Subcutaneous abdominal adipose tissue (tissue), 5 donors: Measurements from ENCODE around the gene TRIM2.

ENCODE experiments used
- H3K27ac ChIP-seq: one replicate; pipeline ENCODE4 v1.7.0; 2013; ENCODE audit warnings: low read depth, mild to moderate bottlenecking, inconsistent platforms, low read length, moderate library complexity
- H3K27me3 ChIP-seq, 5 donors: one replicate each; pipeline ENCODE4 v1.7.0; 2013; ENCODE audit warnings: low read length in 5 of 5, inconsistent platforms in 1 of 5; ENCODE audit not compliant: control insufficient read depth in 5 of 5, insufficient read depth in 4 of 5
- H3K36me3 ChIP-seq, 5 donors: one replicate each; pipeline ENCODE4 v1.7.0; 2013; ENCODE audit warnings: low read length in 5 of 5; ENCODE audit not compliant: control insufficient read depth in 5 of 5, insufficient read depth in 5 of 5
- H3K4me1 ChIP-seq, 5 donors: one replicate each; pipeline ENCODE4 v1.7.0; 2013; ENCODE audit warnings: low read length in 5 of 5, mild to moderate bottlenecking in 3 of 5, moderate library complexity in 1 of 5; ENCODE audit not compliant: control insufficient read depth in 5 of 5, insufficient read depth in 5 of 5
- H3K4me3 ChIP-seq, 5 donors: one replicate each; pipeline ENCODE4 v1.7.0; 2013; ENCODE audit warnings: low read length in 5 of 5, low read depth in 1 of 5
- H3K9ac ChIP-seq, 5 donors: one replicate each; pipeline ENCODE4 v1.7.0; 2013; ENCODE audit warnings: low read length in 5 of 5, mild to moderate bottlenecking in 4 of 5, moderate library complexity in 3 of 5
- H3K9me3 ChIP-seq, 5 donors: one replicate each; pipeline ENCODE4 v1.7.0; 2013; ENCODE audit warnings: low read length in 5 of 5; ENCODE audit not compliant: control insufficient read depth in 5 of 5
- donor health status: healthy.
- donor health status: healthy.
- donor health status: healthy.
- donor health status: healthy.
- donor health status: healthy.

Gene TRIM2

DNA sequence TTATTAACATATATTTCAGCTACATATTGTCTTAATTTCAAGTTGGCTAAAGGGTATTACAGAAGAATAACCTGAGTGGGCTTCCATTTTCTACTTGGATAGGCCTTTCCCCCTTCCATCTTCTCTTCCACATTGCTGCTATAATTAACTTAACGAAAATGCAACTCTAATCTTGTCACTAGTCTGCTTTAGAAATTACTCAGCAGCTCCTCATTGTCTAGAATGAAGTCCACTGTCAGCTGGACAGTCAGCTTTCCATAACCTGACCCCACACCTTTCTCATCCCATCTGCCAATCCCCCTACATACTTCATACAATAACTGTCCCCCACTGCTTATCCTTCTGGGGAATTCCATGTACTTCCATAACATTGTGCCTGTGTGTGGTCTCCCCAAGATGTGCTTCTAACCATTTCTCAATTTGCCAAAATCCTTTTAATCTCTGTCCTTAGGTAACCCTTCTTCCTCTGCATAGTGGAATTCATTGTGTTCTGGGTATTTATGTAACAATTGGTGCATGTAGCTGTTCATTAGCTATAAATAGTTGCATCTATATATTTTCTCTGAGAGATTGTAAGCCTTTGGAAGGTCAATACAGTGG, 145.1 kb downstream of the TRIM2 start:
- H3K9ac ChIP-seq = no peak overlapping the region
- no peaks in the 10 kb centered on the region for H3K9me3 ChIP-seq
- peaks cover 0 to 3% (median 0%) of the 10 kb centered on the region in 5 donors for H3K27me3 ChIP-seq
- H3K4me1 ChIP-seq = peaks cover 0 to 14% (median 7%) of the 10 kb centered on the region in 5 donors
- H3K27ac ChIP-seq = no peak overlapping the region
- H3K4me3 ChIP-seq = no peak overlapping the region
- no peaks in the 10 kb centered on the region for H3K36me3 ChIP-seq

DNA sequence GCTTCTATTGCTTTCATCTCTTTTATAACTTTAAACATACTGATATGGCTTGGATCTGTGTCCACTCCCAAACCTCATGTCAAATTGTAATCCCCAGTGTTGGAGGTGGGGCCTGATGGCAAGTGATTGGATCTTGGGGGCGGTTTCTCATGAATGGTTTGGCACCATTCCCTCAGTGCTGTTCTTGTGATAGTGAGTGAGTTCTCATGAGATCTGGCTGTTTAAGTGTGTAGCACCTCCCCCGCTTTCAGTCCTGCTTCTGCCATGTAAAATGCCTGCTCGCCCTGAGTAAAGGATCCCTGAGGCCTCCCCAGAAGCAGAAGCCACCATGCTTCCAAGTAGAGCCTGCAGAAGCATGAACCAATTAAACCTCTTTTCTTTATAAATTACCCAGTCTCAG, 157.9 kb downstream of the TRIM2 start:
- Histone ChIP-seq H3K36me3 (no peaks in the 10 kb centered on the region), H3K9me3 (peaks cover 0 to 8% (median 0%) of the 10 kb centered on the region in 5 donors), H3K27me3 (no peaks in the 10 kb centered on the region), H3K4me1 (no peaks in the 10 kb centered on the region), H3K4me3 (no peak overlapping the region), H3K9ac (no peak overlapping the region), H3K27ac (no peak overlapping the region)

DNA sequence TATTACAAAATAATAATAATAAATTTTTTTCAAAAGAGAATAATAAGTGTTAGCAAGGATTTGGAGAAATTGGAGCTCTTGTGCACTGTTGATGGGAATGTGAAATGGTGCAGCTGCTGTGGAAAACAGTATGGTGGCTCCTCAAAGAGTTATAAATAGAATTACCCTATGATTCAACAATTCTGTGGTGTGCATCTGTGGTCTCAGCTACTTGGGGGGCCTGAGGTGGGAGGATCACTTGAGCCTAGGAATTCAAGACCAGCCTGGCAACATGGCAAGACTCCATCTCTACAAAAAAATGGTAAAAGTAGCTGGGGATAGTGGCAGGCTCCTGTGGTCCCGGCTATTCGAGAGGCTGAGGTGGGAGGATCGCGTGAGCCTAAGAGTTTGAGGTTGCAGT, 159.8 kb downstream of the TRIM2 start:
- Histone ChIP-seq H3K36me3 (no peaks in the 10 kb centered on the region), H3K4me3 (no peak overlapping the region), H3K9ac (no peak overlapping the region), H3K9me3 (peaks cover 0 to 8% (median 0%) of the 10 kb centered on the region in 5 donors), H3K27me3 (no peaks in the 10 kb centered on the region), H3K27ac (no peak overlapping the region), H3K4me1 (no peaks in the 10 kb centered on the region)

DNA sequence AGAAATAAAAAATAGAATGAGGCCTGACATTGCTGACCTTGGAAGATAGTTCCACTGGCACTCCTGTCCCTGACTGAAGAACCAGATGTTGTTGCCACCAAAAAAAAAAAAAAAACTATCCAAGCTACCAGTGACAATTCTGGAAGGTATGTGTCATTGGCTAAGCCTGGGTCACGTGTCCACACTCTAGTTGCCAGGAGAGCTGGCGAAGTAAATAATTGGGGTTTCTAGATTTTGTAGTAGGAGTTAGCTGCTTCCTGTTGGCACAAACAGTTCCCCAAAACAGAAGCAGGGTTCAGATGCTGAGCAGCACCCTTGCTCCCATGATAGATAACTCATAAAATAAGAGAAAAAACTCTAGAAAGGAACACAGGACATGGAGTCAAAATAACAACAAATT, 160.8 kb downstream of the TRIM2 start:
- H3K27ac ChIP-seq = no peak overlapping the region
- H3K4me3 ChIP-seq = no peak overlapping the region
- peaks cover 0 to 8% (median 0%) of the 10 kb centered on the region in 5 donors for H3K9me3 ChIP-seq
- no peaks in the 10 kb centered on the region for H3K36me3 ChIP-seq
- no peaks in the 10 kb centered on the region for H3K4me1 ChIP-seq
- H3K27me3 ChIP-seq = no peaks in the 10 kb centered on the region
- H3K9ac ChIP-seq = no peak overlapping the region

DNA sequence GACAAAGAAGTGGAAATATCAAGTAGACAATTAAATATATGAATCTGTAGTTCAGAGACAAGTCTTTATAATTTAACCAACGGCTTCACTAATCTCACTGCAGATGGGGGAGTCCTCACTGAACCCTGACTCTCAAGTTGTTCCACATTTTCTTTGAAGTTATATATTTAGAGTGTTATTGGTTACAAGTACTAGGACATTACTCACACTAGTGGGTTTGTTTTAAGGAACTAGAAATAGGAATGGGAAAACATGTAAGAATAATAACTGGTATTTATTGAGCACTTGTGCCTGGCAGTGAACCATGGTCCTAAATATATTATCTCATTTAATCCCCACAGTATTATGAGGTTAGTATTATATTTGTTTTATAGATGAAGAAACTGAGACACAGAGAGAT, 162.2 kb downstream of the TRIM2 start:
- Histone ChIP-seq H3K36me3 (no peaks in the 10 kb centered on the region), H3K9me3 (peaks cover 0 to 8% (median under 1%) of the 10 kb centered on the region in 5 donors), H3K27me3 (no peaks in the 10 kb centered on the region), H3K9ac (no peak overlapping the region), H3K4me3 (no peak overlapping the region), H3K4me1 (no peaks in the 10 kb centered on the region), H3K27ac (no peak overlapping the region)

DNA sequence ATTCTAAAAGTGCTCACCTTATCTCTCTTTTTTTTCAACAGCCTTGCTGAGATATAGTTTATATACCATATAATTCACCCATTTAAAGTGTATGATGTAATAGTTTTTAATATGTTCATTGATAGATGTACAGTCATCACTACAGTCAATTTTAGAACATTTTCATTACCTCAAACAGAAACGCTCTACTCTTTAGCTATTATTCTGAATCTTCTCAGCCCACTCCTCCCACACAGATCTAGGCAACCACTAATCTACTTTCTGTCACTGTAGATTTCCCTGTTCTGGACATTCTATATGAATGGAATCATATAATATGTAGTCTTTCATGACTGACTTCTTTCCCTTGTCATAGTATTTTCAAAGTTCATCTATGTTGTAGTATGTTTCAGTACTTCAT, 162.8 kb downstream of the TRIM2 start:
- H3K9ac ChIP-seq = no peak overlapping the region
- no peaks in the 10 kb centered on the region for H3K36me3 ChIP-seq
- no peak overlapping the region for H3K4me3 ChIP-seq
- H3K9me3 ChIP-seq = peaks cover 0 to 8% (median 2%) of the 10 kb centered on the region in 5 donors
- H3K27ac ChIP-seq = no peak overlapping the region
- no peaks in the 10 kb centered on the region for H3K27me3 ChIP-seq
- no peaks in the 10 kb centered on the region for H3K4me1 ChIP-seq

DNA sequence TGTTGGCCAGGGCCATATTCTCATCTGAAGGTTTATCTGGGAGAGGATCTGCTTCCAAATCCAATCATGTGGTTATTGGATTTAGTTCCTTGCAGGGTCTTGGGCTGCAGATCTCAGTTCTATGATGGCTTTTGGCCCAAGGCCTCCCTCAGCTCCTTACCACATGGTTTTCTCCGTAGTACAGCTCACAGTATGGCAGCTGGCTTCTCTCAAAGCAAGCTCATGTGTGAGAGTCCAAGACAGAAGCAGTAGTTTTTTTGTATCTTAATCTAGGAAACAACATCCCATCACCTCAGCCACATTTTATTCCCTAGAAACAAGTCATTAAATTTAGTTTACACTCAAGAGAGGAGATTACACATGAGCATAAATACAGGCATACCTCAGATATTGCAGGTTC, 164.8 kb downstream of the TRIM2 start:
- H3K4me3 ChIP-seq = no peak overlapping the region
- no peaks in the 10 kb centered on the region for H3K4me1 ChIP-seq
- H3K36me3 ChIP-seq = no peaks in the 10 kb centered on the region
- H3K27ac ChIP-seq = no peak overlapping the region
- no peak overlapping the region for H3K9ac ChIP-seq
- H3K9me3 ChIP-seq = peaks cover 0 to 13% (median 8%) of the 10 kb centered on the region in 5 donors
- H3K27me3 ChIP-seq = no peaks in the 10 kb centered on the region

DNA sequence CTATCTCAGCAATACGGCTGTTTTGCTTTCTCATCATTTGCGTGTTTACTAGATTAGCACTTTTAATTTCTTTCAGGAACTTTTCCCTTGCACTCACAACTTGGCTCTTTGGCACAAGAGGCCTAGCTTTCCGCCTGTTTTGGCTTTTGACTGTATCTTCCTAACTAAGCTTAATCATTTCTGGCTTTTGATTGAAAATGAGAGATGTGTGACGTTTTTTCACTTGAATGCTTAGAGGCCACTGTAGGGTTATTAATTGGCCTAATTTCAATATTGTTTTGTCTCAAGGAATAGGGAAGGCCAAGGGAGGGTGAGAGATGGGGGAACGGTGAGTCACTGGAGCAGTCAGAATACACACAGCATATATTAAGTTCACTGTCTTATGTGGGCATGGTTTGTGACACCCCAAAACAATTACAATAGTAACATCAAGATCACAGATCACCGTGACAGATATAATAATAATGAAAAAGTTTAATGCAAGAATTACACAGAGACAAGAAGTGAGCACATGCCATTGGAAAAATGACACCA, 167.5 kb downstream of the TRIM2 start:
- H3K36me3 ChIP-seq = no peaks in the 10 kb centered on the region
- H3K9me3 ChIP-seq = peaks cover 0 to 13% (median 2%) of the 10 kb centered on the region in 5 donors
- H3K4me3 ChIP-seq = no peak overlapping the region
- H3K4me1 ChIP-seq = no peaks in the 10 kb centered on the region
- H3K9ac ChIP-seq = no peak overlapping the region
- H3K27me3 ChIP-seq = no peaks in the 10 kb centered on the region
- H3K27ac ChIP-seq = no peak overlapping the region

DNA sequence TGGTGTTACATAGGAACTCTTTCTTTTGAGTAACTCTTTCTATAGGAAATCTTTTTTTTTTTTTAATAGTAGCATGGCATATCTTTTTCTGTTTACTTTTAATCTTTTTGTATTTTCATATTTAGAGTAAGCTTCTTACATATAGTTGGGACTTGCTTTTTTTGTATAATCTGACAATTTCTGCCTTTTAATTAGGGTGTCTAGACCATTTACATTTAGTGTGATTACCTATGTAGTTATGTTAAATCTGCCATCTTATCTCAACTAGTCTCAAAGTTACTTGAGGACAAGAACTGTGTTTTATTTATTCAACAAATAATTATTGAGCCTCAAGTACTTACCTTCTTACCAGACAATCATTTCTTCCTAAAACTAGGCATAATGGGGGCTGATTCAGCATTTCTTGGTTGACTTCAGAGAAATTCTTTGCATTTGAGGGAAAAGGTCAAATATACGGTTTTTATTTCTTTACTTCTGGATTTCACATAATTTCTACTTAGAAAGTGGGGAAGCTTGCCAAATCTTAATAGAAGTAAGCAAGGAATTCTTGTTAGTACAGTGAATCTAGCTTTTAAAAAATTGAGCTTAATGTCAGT, 168.8 kb downstream of the TRIM2 start:
- Histone ChIP-seq H3K27ac (no peak overlapping the region), H3K9ac (no peak overlapping the region), H3K4me1 (no peaks in the 10 kb centered on the region), H3K36me3 (no peaks in the 10 kb centered on the region), H3K4me3 (no peak overlapping the region), H3K27me3 (no peaks in the 10 kb centered on the region), H3K9me3 (peaks cover 0 to 13% (median 2%) of the 10 kb centered on the region in 5 donors)

DNA sequence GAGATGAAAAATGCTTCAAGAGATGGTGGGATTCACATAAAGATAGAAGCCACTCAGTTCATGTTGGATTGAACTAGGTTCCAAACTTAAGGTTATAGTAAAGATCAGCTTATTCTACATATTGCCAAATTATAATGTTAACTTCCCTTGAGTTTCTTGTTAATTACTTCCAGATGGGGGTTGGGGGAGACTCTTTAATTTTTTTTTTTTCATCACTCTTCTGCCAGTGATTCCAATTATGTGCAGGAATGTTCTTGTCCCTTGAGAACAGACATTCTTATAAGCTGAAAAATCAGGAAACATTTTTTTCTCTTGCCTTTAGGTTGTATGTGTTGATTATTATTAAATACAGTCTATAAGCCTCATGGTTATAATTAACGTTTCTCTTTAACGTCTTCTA, 170.2 kb downstream of the TRIM2 start:
- Histone ChIP-seq H3K27ac (no peak overlapping the region), H3K4me3 (no peak overlapping the region), H3K4me1 (no peaks in the 10 kb centered on the region), H3K36me3 (no peaks in the 10 kb centered on the region), H3K27me3 (no peaks in the 10 kb centered on the region), H3K9ac (no peak overlapping the region), H3K9me3 (peaks cover 0 to 13% (median 2%) of the 10 kb centered on the region in 5 donors)
